SK-N-SH treated with all-trans-retinoic acid at 6 μM for 48 hours (cell line): ENCODE measurements around the gene LRRK1.
A peak's percentile ranks its signal among the peaks of the same experiment; 100 is the strongest.

Experiments used
- ATAC-seq: fragments of 200-7000 bp; cut with Tn5 transposase; 3 replicates; pipeline ENCODE4 v1.9.1; 2020; ENCODE audit warnings: mild to moderate bottlenecking, moderate library complexity
- ARNTL ChIP-seq: fragments of 450-650 bp; formaldehyde crosslinking; IDR thresholded peaks from 2 replicates; pipeline ENCODE4 v1.5.0; 2020; ENCODE audit warnings: low read depth, mild to moderate bottlenecking, moderate library complexity, borderline replicate concordance
- BACH2 ChIP-seq: fragments of 250-450 bp; sonication (Bioruptor Pico); IDR thresholded peaks from 2 replicates; pipeline ENCODE4 v1.9.0; 2021; ENCODE audit warnings: mild to moderate bottlenecking, borderline replicate concordance
- CSDC2 ChIP-seq: fragments of 250-450 bp; sonication (Bioruptor Pico); IDR thresholded peaks from 2 replicates; pipeline ENCODE4 v1.5.0; 2020; ENCODE audit warnings: mild to moderate bottlenecking, moderate library complexity
- CSRNP3 ChIP-seq: fragments of 250-450 bp; sonication (Bioruptor Pico); IDR thresholded peaks from 2 replicates; pipeline ENCODE4 v1.5.1; 2021; ENCODE audit warnings: mild to moderate bottlenecking, moderate library complexity
- ESRRG ChIP-seq: fragments of 250-450 bp; sonication (Bioruptor Pico); IDR thresholded peaks from 2 replicates; pipeline ENCODE4 v1.6.1; 2021; ENCODE audit warnings: mild to moderate bottlenecking
- GLIS3 ChIP-seq: fragments of 250-450 bp; sonication (Bioruptor Pico); IDR thresholded peaks from 2 replicates; pipeline ENCODE4 v1.5.0; 2020; ENCODE audit warnings: mild to moderate bottlenecking, moderate library complexity
- ISL1 ChIP-seq: fragments of 250-450 bp; sonication (Bioruptor Pico); IDR thresholded peaks from 2 replicates; pipeline ENCODE4 v2.1.2; 2022; ENCODE audit warnings: mild to moderate bottlenecking, moderate library complexity
- OSR1 ChIP-seq: fragments of 250-450 bp; sonication (Bioruptor Pico); IDR thresholded peaks from 2 replicates; pipeline ENCODE4 v1.8.0; 2022; ENCODE audit warnings: moderate library complexity, mild to moderate bottlenecking, inconsistent platforms
- PATZ1 ChIP-seq: fragments of 250-450 bp; sonication (Bioruptor Pico); IDR thresholded peaks from 2 replicates; pipeline ENCODE4 v1.8.0; 2020; ENCODE audit warnings: mild to moderate bottlenecking, moderate library complexity, borderline replicate concordance
- PPARA ChIP-seq: fragments of 250-450 bp; sonication (Bioruptor Pico); IDR thresholded peaks from 2 replicates; pipeline ENCODE4 v1.5.0; 2020; ENCODE audit warnings: mild to moderate bottlenecking, borderline replicate concordance
- RARB ChIP-seq: fragments of 250-450 bp; sonication (Bioruptor Pico); IDR thresholded peaks from 2 replicates; pipeline ENCODE4 v1.8.0; 2021; ENCODE audit warnings: mild to moderate bottlenecking, moderate library complexity
- SNAI2 ChIP-seq: fragments of 250-450 bp; sonication (Bioruptor Pico); IDR thresholded peaks from 2 replicates; pipeline ENCODE4 v1.5.0; 2020; ENCODE audit warnings: mild to moderate bottlenecking, moderate library complexity
- TCF4 ChIP-seq: fragments of 250-450 bp; sonication (Bioruptor Pico); IDR thresholded peaks from 2 replicates; pipeline ENCODE4 v1.8.0; 2021; ENCODE audit warnings: mild to moderate bottlenecking, moderate library complexity, borderline replicate concordance
- TSHZ2 ChIP-seq: fragments of 250-450 bp; sonication (Bioruptor Pico); IDR thresholded peaks from 2 replicates; pipeline ENCODE4 v1.5.0; 2020; ENCODE audit warnings: mild to moderate bottlenecking, moderate library complexity
- ZC3H10 ChIP-seq: fragments of 250-450 bp; sonication (Bioruptor Pico); IDR thresholded peaks from 2 replicates; pipeline ENCODE4 v1.5.1; 2021; ENCODE audit warnings: mild to moderate bottlenecking, moderate library complexity
- ZFP30 ChIP-seq: fragments of 450-650 bp; formaldehyde crosslinking; IDR thresholded peaks from 2 replicates; pipeline ENCODE4 v1.5.0; 2022; ENCODE audit warnings: mild to moderate bottlenecking, moderate library complexity
- ZNF565 ChIP-seq: fragments of 450-650 bp; formaldehyde crosslinking; conservative IDR thresholded peaks from 2 replicates; pipeline ENCODE4 v1.5.0; 2020; ENCODE audit warnings: low read depth, mild to moderate bottlenecking, moderate library complexity
- ZNF70 ChIP-seq: fragments of 450-650 bp; formaldehyde crosslinking; IDR thresholded peaks from 2 replicates; pipeline ENCODE4 v1.5.0; 2020; ENCODE audit warnings: mild to moderate bottlenecking, moderate library complexity
- ZNF8 ChIP-seq: fragments of 450-650 bp; formaldehyde crosslinking; IDR thresholded peaks from 2 replicates; pipeline ENCODE4 v1.5.0; 2020; ENCODE audit warnings: mild to moderate bottlenecking, moderate library complexity
- TF ChIP-seq, protein P1 (sequence below): fragments of 250-450 bp; sonication (Bioruptor Pico); IDR thresholded peaks from 2 replicates; pipeline ENCODE4 v1.8.0; 2021; ENCODE audit warnings: low read depth, mild to moderate bottlenecking, moderate library complexity, borderline replicate concordance
- TF ChIP-seq, protein P2 (sequence below): fragments of 250-450 bp; sonication (Bioruptor Pico); IDR thresholded peaks from 2 replicates; pipeline ENCODE4 v1.5.1; 2020; ENCODE audit warnings: low read depth, mild to moderate bottlenecking, moderate library complexity

Gene LRRK1

DNA sequence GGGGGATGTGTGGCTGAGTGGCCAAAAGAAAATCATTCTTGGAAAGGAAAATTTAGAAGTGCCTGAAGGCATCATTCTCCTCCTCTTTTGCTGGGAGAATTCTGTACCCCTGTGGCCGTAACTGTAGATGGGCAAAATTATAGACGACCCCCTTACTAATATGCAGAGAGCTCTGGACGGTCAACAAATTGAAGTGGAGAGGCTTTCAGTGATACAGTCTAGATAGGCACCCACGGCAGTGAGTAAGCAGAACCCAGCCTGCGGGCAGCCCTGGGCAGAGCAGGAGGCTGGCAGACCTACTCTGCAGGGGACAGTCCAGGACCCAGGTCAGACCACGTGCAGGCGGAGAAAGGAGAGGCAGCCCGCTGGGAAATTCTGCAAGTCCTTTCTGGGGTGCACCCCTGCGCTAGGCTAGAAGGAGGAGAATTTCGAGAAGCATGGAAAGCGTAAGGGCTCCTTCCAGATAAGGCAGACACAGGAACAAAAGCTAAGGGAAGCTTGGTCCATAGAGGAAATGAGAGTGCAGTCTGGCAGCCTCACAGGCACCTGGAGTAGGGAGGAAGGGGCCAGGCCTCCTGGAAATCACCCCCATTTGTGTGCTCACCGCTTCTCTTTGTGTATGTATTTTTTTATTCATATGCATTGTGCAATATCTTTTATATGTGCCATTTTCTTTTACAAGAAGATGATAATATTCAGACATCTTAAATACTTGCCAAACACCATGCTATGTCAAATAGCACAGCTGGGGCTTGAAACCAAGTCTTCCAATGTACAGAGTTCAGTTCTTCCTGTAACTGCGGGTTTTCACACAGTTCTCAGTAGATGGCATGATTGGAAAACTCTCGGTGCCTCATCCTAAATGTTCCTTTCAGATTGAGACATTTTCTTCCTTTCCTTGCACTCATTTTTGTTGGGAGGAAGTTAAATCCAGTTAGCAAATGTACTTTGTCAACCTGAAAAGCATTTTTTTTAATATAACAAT lies 40.2 kb downstream of the LRRK1 start:
- TF ChIP-seq ISL1 (CRISPR knock-in tag) (no peak), ZNF70 (CRISPR knock-in tag) (no peak), SNAI2 (CRISPR knock-in tag) (no peak), RARB (CRISPR knock-in tag) (no peak), ESRRG (no peak), BACH2 (no peak), PATZ1 (CRISPR knock-in tag) (no peak), CSDC2 (CRISPR knock-in tag) (no peak), GLIS3 (no peak), ZC3H10 (no peak), CSRNP3 (CRISPR knock-in tag) (no peak), PPARA (CRISPR knock-in tag) (no peak), ARNTL (CRISPR knock-in tag) (no peak)
- TF ChIP-seq, protein P1, sequence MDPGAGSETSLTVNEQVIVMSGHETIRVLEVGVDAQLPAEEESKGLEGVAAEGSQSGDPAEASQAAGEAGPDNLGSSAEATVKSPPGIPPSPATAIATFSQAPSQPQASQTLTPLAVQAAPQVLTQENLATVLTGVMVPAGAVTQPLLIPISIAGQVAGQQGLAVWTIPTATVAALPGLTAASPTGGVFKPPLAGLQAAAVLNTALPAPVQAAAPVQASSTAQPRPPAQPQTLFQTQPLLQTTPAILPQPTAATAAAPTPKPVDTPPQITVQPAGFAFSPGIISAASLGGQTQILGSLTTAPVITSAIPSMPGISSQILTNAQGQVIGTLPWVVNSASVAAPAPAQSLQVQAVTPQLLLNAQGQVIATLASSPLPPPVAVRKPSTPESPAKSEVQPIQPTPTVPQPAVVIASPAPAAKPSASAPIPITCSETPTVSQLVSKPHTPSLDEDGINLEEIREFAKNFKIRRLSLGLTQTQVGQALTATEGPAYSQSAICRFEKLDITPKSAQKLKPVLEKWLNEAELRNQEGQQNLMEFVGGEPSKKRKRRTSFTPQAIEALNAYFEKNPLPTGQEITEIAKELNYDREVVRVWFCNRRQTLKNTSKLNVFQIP (CRISPR knock-in tag), result no peak
- TF ChIP-seq, protein P2, sequence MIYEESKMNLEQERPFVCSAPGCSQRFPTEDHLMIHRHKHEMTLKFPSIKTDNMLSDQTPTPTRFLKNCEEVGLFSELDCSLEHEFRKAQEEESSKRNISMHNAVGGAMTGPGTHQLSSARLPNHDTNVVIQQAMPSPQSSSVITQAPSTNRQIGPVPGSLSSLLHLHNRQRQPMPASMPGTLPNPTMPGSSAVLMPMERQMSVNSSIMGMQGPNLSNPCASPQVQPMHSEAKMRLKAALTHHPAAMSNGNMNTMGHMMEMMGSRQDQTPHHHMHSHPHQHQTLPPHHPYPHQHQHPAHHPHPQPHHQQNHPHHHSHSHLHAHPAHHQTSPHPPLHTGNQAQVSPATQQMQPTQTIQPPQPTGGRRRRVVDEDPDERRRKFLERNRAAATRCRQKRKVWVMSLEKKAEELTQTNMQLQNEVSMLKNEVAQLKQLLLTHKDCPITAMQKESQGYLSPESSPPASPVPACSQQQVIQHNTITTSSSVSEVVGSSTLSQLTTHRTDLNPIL (CRISPR knock-in tag), result no peak
- ATAC-seq, result peak; percentile 76

- ATAC-seq, result no peak
- TF ChIP-seq, protein P1 (CRISPR knock-in tag), result no peak
- TF ChIP-seq CSDC2 (CRISPR knock-in tag) (no peak), OSR1 (CRISPR knock-in tag) (no peak), ESRRG (no peak), PATZ1 (CRISPR knock-in tag) (no peak), ZNF565 (CRISPR knock-in tag) (no peak), ZNF8 (CRISPR knock-in tag) (no peak), ZFP30 (CRISPR knock-in tag) (no peak), GLIS3 (no peak), TCF4 (CRISPR knock-in tag) (no peak), BACH2 (no peak), CSRNP3 (CRISPR knock-in tag) (no peak), RARB (CRISPR knock-in tag) (no peak), TSHZ2 (CRISPR knock-in tag) (no peak), PPARA (CRISPR knock-in tag) (no peak)
- TF ChIP-seq, protein P2 (CRISPR knock-in tag), result no peak
These were observed 47.8 kb downstream of the LRRK1 start for GRCh38 chr15:100966997-100967396.
